ENCODE results near the gene MRPL45. TPM values are rescaled to one million over a fixed set of nuclear protein-coding genes. Genes with fewer than 3 reads are reported as not detected.
A peak's percentile ranks its signal among the peaks of the same experiment; 100 is the strongest.
"Not testable (repeated sequence)": the region's sequence is repeated elsewhere in the genome, so short reads cannot be mapped to it uniquely, and the experiment has no call there.

The MRPL45 gene
- total RNA-seq, 1 donor from 2014 or later, result 57.7 TPM

- H3K4me3 Mint-ChIP-seq (ENCODE audit: unreplicated experiment); DNase-seq (ENCODE audit: low spot score); H3K4me1 Mint-ChIP-seq (ENCODE audit: unreplicated experiment); H3K27ac Mint-ChIP-seq (ENCODE audit: unreplicated experiment); H3K27me3 Mint-ChIP-seq (ENCODE audit: unreplicated experiment); H3K9me3 Mint-ChIP-seq (ENCODE audit: unreplicated experiment); H3K36me3 Mint-ChIP-seq (ENCODE audit: low read depth, unreplicated experiment): not testable (repeated sequence)
- TF ChIP-seq CTCF (IDR thresholded peaks at IDR 0.05; ENCODE audit: unreplicated experiment), result peak; percentile 25
Measured at GRCh38 chr17:38288217-38288827, 8.6 kb upstream of the MRPL45 start.

- DNase-seq (ENCODE audit: low spot score); H3K4me1 Mint-ChIP-seq (ENCODE audit: unreplicated experiment); H3K27ac Mint-ChIP-seq (ENCODE audit: unreplicated experiment); H3K9me3 Mint-ChIP-seq (ENCODE audit: unreplicated experiment); H3K27me3 Mint-ChIP-seq (ENCODE audit: unreplicated experiment); H3K36me3 Mint-ChIP-seq (ENCODE audit: low read depth, unreplicated experiment): not testable (repeated sequence)
- H3K4me3 Mint-ChIP-seq (ENCODE audit: unreplicated experiment), result peak overlapping the region; percentile 51
Measured at GRCh38 chr17:38289760-38290159, 7.2 kb upstream of the MRPL45 start.

GRCh38 chr17:38295602-38296365, 1.2 kb upstream of the MRPL45 start:
- not testable (repeated sequence) for H3K4me3 Mint-ChIP-seq (ENCODE audit: unreplicated experiment); H3K27ac Mint-ChIP-seq (ENCODE audit: unreplicated experiment); H3K4me1 Mint-ChIP-seq (ENCODE audit: unreplicated experiment); DNase-seq (ENCODE audit: low spot score); H3K9me3 Mint-ChIP-seq (ENCODE audit: unreplicated experiment); H3K27me3 Mint-ChIP-seq (ENCODE audit: unreplicated experiment); H3K36me3 Mint-ChIP-seq (ENCODE audit: low read depth, unreplicated experiment)

GRCh38 chr17:38315497-38315896, 18.5 kb downstream of the MRPL45 start:
- Mint-ChIP-seq H3K9me3 (ENCODE audit: unreplicated experiment) (no peaks in the 10 kb centered on the region), H3K27me3 (ENCODE audit: unreplicated experiment) (peaks cover 2% of the 10 kb centered on the region), H3K27ac (ENCODE audit: unreplicated experiment) (no peak overlapping the region), H3K4me3 (ENCODE audit: unreplicated experiment) (no peak overlapping the region), H3K36me3 (ENCODE audit: low read depth, unreplicated experiment) (peaks cover 11% of the 10 kb centered on the region), H3K4me1 (ENCODE audit: unreplicated experiment) (no peaks in the 10 kb centered on the region)
- no peak for TF ChIP-seq CTCF (IDR thresholded peaks at IDR 0.05; ENCODE audit: unreplicated experiment)
- DNase-seq (ENCODE audit: low spot score), result no peak

- H3K36me3 Mint-ChIP-seq (ENCODE audit: low read depth, unreplicated experiment), result peaks cover 18% of the 10 kb centered on the region
- H3K27ac Mint-ChIP-seq (ENCODE audit: unreplicated experiment), result no peak overlapping the region
- H3K4me3 Mint-ChIP-seq (ENCODE audit: unreplicated experiment), result no peak overlapping the region
- no peaks in the 10 kb centered on the region for H3K9me3 Mint-ChIP-seq (ENCODE audit: unreplicated experiment)
- TF ChIP-seq CTCF (IDR thresholded peaks at IDR 0.05; ENCODE audit: unreplicated experiment), result no peak
- H3K27me3 Mint-ChIP-seq (ENCODE audit: unreplicated experiment), result peaks cover 5% of the 10 kb centered on the region
- H3K4me1 Mint-ChIP-seq (ENCODE audit: unreplicated experiment), result no peaks in the 10 kb centered on the region
- no peak for DNase-seq (ENCODE audit: low spot score)
Measured at GRCh38 chr17:38317081-38317480, 20.1 kb downstream of the MRPL45 start.

- no peak for TF ChIP-seq CTCF (IDR thresholded peaks at IDR 0.05; ENCODE audit: unreplicated experiment)
- no peak for DNase-seq (ENCODE audit: low spot score)
- Mint-ChIP-seq H3K27ac (ENCODE audit: unreplicated experiment) (no peak overlapping the region), H3K4me3 (ENCODE audit: unreplicated experiment) (no peak overlapping the region), H3K27me3 (ENCODE audit: unreplicated experiment) (peaks cover 5% of the 10 kb centered on the region), H3K36me3 (ENCODE audit: low read depth, unreplicated experiment) (peaks cover 24% of the 10 kb centered on the region), H3K9me3 (ENCODE audit: unreplicated experiment) (no peaks in the 10 kb centered on the region), H3K4me1 (ENCODE audit: unreplicated experiment) (peaks cover 8% of the 10 kb centered on the region)
Measured at GRCh38 chr17:38320482-38320881, 23.5 kb downstream of the MRPL45 start.

All from endothelial cell (in vitro differentiated cells).